Fibroblast of mammary gland (primary cell): ENCODE measurements around the gene PHACTR1.

ENCODE experiments used
- DNase-seq: peaks from one replicate; pipeline ENCODE4 v3.0.0-alpha.2; 2010; ENCODE audit warnings: low read depth
- H3K4me3 ChIP-seq: 2 replicates; pipeline ENCODE4 v1.5.1; 2011; ENCODE audit warnings: low read depth, mild to moderate bottlenecking, low read length, moderate library complexity; ENCODE audit not compliant: control insufficient read depth
- TF ChIP-seq, protein P1 (sequence below): conservative IDR thresholded peaks from 2 replicates; pipeline ENCODE4 v1.5.1; 2011; ENCODE audit warnings: low read depth, low read length, inconsistent platforms; ENCODE audit not compliant: control insufficient read depth, insufficient read depth

The PHACTR1 gene

DNA sequence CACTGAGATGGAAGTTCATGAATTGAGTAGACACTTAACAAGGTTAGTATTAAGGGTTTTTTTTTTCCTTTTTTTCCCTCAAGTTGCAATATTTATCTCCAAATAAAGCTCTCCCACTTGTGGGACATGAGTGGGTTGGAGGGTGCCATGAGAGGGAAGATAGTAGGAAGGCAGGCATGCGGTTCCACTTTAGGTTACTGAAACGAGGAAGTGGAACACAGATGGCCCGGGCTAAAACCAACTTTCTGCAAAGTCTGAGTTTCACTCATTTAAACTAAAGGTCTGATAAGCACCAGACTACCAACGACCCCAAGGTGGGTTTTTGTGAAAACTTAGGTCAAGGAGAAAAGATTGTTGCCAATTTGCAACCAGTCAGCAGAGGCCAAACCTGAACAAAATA lies 569.6 kb downstream of the PHACTR1 start:
- no peak overlapping the region for H3K4me3 ChIP-seq
- no peak for DNase-seq
- TF ChIP-seq, protein P1, sequence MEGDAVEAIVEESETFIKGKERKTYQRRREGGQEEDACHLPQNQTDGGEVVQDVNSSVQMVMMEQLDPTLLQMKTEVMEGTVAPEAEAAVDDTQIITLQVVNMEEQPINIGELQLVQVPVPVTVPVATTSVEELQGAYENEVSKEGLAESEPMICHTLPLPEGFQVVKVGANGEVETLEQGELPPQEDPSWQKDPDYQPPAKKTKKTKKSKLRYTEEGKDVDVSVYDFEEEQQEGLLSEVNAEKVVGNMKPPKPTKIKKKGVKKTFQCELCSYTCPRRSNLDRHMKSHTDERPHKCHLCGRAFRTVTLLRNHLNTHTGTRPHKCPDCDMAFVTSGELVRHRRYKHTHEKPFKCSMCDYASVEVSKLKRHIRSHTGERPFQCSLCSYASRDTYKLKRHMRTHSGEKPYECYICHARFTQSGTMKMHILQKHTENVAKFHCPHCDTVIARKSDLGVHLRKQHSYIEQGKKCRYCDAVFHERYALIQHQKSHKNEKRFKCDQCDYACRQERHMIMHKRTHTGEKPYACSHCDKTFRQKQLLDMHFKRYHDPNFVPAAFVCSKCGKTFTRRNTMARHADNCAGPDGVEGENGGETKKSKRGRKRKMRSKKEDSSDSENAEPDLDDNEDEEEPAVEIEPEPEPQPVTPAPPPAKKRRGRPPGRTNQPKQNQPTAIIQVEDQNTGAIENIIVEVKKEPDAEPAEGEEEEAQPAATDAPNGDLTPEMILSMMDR: no peak

DNA sequence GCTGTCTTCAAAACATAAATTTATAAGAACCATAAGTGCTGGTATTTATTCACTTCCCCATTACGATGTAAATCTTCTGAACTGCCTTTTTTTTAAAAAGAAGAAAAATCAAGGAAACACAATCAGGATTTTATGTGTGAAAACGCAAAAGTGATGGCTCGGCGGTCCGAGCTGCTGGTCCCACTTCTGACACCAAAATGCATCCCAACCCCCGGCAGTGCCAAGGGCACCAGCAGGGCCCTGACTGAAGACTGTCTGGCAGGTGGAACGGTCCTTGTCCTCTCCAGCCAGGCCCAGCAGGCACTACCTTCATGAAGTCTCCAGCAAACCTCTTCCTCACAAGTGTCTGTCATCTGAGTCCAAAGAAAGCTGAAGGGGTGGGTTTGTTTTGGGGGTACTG lies 570.5 kb downstream of the PHACTR1 start:
- TF ChIP-seq, protein P1: no peak

DNA sequence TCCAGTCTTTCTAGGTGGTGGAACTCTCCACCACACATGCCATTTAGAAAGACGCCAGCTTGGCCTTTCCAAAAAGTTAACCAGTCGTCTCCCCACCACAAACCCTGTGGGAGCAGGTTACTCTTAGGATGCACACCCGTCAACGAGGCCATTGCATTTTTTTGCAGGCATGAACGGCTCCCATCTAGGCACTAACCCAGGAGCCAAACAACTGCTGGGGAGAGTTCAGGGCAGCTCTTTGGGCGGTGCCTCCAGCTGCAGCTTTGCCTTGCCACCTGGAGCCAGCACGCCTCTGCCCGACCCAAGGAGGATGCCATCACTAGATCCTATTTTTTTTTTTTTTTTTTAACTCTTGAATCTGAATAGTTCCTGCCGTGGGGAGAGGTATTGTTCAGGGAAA lies 571.9 kb downstream of the PHACTR1 start:
- TF ChIP-seq, protein P1: no peak
- DNase-seq: no peak
- H3K4me3 ChIP-seq: no peak overlapping the region

More for the DNA sequence above, 570.5 kb downstream of the PHACTR1 start:
- no peak overlapping the region for H3K4me3 ChIP-seq
- no peak for DNase-seq

DNA sequence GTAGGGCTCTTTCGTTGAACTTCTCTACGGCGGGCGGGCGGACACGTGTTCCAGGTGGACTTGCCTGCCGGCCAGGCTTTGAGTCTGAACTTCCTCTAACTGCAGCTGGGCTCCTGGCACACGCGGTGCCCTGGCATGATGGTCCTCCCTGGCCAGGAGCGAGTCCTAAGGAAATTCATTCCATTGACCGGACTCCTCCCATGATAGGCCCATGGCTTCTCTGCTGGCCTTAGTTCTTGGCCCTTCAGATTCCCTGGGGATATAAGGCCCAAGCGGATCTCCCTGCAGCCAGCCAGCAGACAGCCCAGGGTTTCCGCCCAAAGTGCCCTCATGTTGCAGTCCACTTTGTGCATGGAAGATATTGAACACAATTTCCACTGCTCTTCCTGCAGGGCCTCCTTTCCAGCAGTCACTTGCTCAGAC lies 572.4 kb downstream of the PHACTR1 start:
- DNase-seq: no peak
- no peak overlapping the region for H3K4me3 ChIP-seq
- TF ChIP-seq, protein P1: no peak

DNA sequence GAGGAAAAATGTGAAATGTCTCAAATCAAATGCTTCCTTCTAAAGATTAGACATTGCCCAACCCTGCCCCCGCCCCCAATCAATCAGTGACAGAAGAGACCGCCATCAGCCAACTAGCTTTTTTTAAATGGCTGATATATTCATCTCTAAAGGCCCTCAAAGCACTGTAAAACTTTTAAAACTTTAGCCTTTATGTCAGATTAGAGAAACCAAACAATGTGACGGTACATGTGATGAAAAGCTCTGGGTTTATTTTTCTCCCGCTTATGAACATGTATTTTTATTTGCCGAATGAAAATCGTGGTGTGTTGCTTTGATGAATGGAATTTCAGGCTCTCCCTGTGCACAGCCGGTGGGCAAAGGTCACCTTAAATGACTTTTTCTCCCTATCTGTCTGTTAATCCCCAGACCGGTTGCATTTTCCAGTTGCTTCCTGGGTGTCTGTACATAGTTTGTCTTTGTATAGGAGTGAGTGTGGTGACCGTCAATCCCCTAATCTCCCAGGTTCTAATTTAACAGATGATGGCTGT lies 573.3 kb downstream of the PHACTR1 start:
- no peak for DNase-seq
- no peak overlapping the region for H3K4me3 ChIP-seq
- TF ChIP-seq, protein P1: no peak

DNA sequence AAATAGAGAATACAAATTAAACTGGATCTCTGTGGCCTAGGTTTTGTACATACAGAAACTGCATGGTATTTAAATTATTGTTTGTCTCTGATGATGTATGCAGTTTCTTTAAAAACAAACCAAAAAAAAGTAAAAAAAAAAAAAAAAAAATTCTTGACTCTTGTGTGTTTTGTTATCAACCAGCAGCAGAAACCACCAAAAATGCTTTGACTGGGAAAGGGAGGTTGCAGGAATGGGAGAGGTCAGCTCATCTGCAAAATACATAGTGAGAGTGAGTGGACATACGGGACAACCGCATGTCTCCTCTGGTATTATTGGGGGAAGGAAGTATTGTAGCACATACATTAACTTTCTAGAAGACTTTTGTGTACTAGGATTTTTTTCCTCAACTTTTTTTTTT lies 573.8 kb downstream of the PHACTR1 start:
- DNase-seq: no peak
- TF ChIP-seq, protein P1: no peak
- H3K4me3 ChIP-seq: no peak overlapping the region

DNA sequence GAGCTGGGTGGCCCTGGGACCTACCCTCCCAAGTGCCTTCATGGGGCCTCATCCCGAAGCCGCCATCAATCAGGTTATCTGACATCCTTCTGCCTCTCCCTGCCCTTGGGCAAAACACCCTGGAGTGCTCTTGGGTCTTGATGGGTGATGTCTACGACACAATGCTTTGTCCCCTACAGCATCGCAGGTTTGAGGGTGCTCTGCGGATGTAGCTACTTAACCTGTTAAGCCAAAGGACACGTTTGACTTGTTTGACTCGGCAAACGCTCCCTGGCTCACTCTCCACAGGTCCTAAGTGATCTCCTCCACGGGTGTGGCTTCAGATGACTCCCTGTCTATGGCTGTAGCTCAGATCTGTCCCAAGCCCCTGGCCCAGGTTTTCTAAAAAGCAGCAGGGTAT lies 576.2 kb downstream of the PHACTR1 start:
- TF ChIP-seq, protein P1: no peak
- H3K4me3 ChIP-seq: no peak overlapping the region
- no peak for DNase-seq
